ENCODE measurements around the gene ERCC5.
A peak's percentile ranks its signal among the peaks of the same experiment; 100 is the strongest.

The ERCC5 gene

GRCh38 chr13:102846261-102847015 is 606 bp downstream of the ERCC5 start:
- DNase-seq: peak; percentile 68

- peak; percentile 85 for DNase-seq
These were observed 1.7 kb downstream of the ERCC5 start for GRCh38 chr13:102847272-102848234.

GRCh38 chr13:102848956-102849355 is 3.1 kb downstream of the ERCC5 start:
- no peak for DNase-seq

- DNase-seq: no peak
These were observed 6.7 kb downstream of the ERCC5 start for GRCh38 chr13:102852556-102852955.

GRCh38 chr13:102854675-102855074 is 8.8 kb downstream of the ERCC5 start:
- DNase-seq: no peak

- no peak for DNase-seq
These were observed 10.7 kb downstream of the ERCC5 start for GRCh38 chr13:102856557-102856956.

- DNase-seq: no peak
These were observed 16.9 kb downstream of the ERCC5 start for GRCh38 chr13:102862624-102863210.

GRCh38 chr13:102863590-102863989 is 17.8 kb downstream of the ERCC5 start:
- DNase-seq: no peak

GRCh38 chr13:102868366-102868936 is 22.6 kb downstream of the ERCC5 start:
- DNase-seq: no peak

- DNase-seq: no peak
These were observed 24.3 kb downstream of the ERCC5 start for GRCh38 chr13:102869948-102870676.

- peak; percentile 68 for DNase-seq
These were observed 25.0 kb downstream of the ERCC5 start for GRCh38 chr13:102870677-102871415.

- DNase-seq: no peak
These were observed 26.3 kb downstream of the ERCC5 start for GRCh38 chr13:102872131-102872530.

GRCh38 chr13:102872531-102872930 is 26.7 kb downstream of the ERCC5 start:
- no peak for DNase-seq

- DNase-seq: no peak
These were observed 27.8 kb downstream of the ERCC5 start for GRCh38 chr13:102873653-102874052.

- no peak for DNase-seq
These were observed 29.4 kb downstream of the ERCC5 start for GRCh38 chr13:102875256-102875655.

- no peak for DNase-seq
These were observed 31.5 kb downstream of the ERCC5 start for GRCh38 chr13:102877303-102877702.

GRCh38 chr13:102878481-102878880 is 32.6 kb downstream of the ERCC5 start:
- no peak for DNase-seq

GRCh38 chr13:102879793-102880499 is 34.1 kb downstream of the ERCC5 start:
- no peak for DNase-seq

GRCh38 chr13:102881819-102882686 is 36.2 kb downstream of the ERCC5 start:
- no peak for DNase-seq

- DNase-seq: no peak
These were observed 46.7 kb downstream of the ERCC5 start for GRCh38 chr13:102892503-102892902.
